GM23338 (cell line): Measurements from ENCODE around the gene SERGEF. TPM values are rescaled to one million over a fixed set of nuclear protein-coding genes. Genes with fewer than 3 reads are reported as not detected.

Experiments used
- ATAC-seq: fragments of 200-7000 bp; cut with Tn5 transposase; 3 replicates; pipeline ENCODE4 v1.9.1; 2020
- DNase-seq: peaks from one replicate; pipeline ENCODE4 v3.0.0-alpha.2; 2015; ENCODE audit warnings: low spot score
- H2AFZ ChIP-seq: fragments of 200-600 bp; sonication (generic); 2 replicates; pipeline ENCODE4 v1.8.0; 2016; ENCODE audit warnings: antibody characterized with exemption, mild to moderate bottlenecking, moderate library complexity
- H3F3A ChIP-seq: fragments of 200-600 bp; sonication (generic); replicated peaks from 2 replicates; pipeline ENCODE4 v1.8.0; 2017; ENCODE audit warnings: antibody characterized with exemption, mixed run types, low read depth
- H3K27ac ChIP-seq: fragments of 200-600 bp; sonication (generic); 2 replicates; pipeline ENCODE4 v1.6.1; 2016; ENCODE audit warnings: low read depth
- H3K27me3 ChIP-seq: fragments of 200-600 bp; sonication (generic); 2 replicates; pipeline ENCODE4 v1.8.0; 2016; ENCODE audit warnings: mild to moderate bottlenecking, mixed run types, moderate library complexity; ENCODE audit not compliant: insufficient read depth
- H3K36me3 ChIP-seq: fragments of 200-600 bp; sonication (generic); 2 replicates; pipeline ENCODE4 v1.8.0; 2016; ENCODE audit warnings: mild to moderate bottlenecking; ENCODE audit not compliant: insufficient read depth
- H3K4me1 ChIP-seq: fragments of 200-600 bp; sonication (generic); 2 replicates; pipeline ENCODE4 v1.8.0; 2016; ENCODE audit warnings: mild to moderate bottlenecking, moderate library complexity; ENCODE audit not compliant: insufficient read depth
- H3K4me2 ChIP-seq: fragments of 200-600 bp; sonication (generic); 2 replicates; pipeline ENCODE4 v1.7.1; 2017; ENCODE audit warnings: mixed run types
- H3K4me3 ChIP-seq: fragments of 200-600 bp; sonication (generic); 2 replicates; pipeline ENCODE4 v1.6.1; 2016; ENCODE audit warnings: mixed run types
- H3K79me2 ChIP-seq: fragments of 200-600 bp; sonication (generic); replicated peaks from 2 replicates; pipeline ENCODE4 v1.8.0; 2017; ENCODE audit warnings: mild to moderate bottlenecking; ENCODE audit not compliant: insufficient read depth
- H3K9me2 ChIP-seq: fragments of 200-600 bp; sonication (generic); 2 replicates; pipeline ENCODE4 v1.8.0; 2017; ENCODE audit not compliant: insufficient read depth
- H4K20me1 ChIP-seq: fragments of 200-600 bp; sonication (generic); replicated peaks from 2 replicates; pipeline ENCODE4 v1.8.0; 2017; ENCODE audit warnings: mild to moderate bottlenecking; ENCODE audit not compliant: insufficient read depth
- H3K27ac Mint-ChIP-seq: 2 replicates; pipeline ENCODE4 v1.8.0; 2020; ENCODE audit warnings: inconsistent platforms, mild to moderate bottlenecking, moderate library complexity, mixed read lengths
- H3K27me3 Mint-ChIP-seq: 3 replicates; pipeline ENCODE4 v1.8.0; 2022; ENCODE audit warnings: low read depth, mild to moderate bottlenecking, moderate library complexity, mixed read lengths, inconsistent platforms; ENCODE audit not compliant: insufficient read depth, poor library complexity
- H3K36me3 Mint-ChIP-seq: 3 replicates; pipeline ENCODE4 v1.8.0; 2021; ENCODE audit warnings: low read depth, mild to moderate bottlenecking, inconsistent platforms, moderate library complexity, mixed read lengths
- H3K4me1 Mint-ChIP-seq: 3 replicates; pipeline ENCODE4 v1.8.0; 2020; ENCODE audit warnings: mild to moderate bottlenecking, inconsistent platforms, mixed read lengths
- H3K4me3 Mint-ChIP-seq: 3 replicates; pipeline ENCODE4 v1.8.0; 2021; ENCODE audit warnings: moderate library complexity, mild to moderate bottlenecking, inconsistent platforms, mixed read lengths
- H3K9me3 Mint-ChIP-seq: 3 replicates; pipeline ENCODE4 v1.8.0; 2020; ENCODE audit warnings: moderate library complexity, mild to moderate bottlenecking, inconsistent platforms, mixed read lengths
- CREB1 ChIP-seq: fragments of 250-450 bp; sonication (Bioruptor Pico); IDR thresholded peaks from 2 replicates; pipeline ENCODE4 v1.5.0; 2020; ENCODE audit warnings: low read depth, mild to moderate bottlenecking, moderate library complexity
- CTCF ChIP-seq, 2 experiments: fragments of 200-600 bp in 1 of 2; sonication (generic) in 1 of 2; conservative IDR thresholded peaks; 2 replicates each; pipeline versions ENCODE4 v1.5.1 to v1.6.1; 2016 to 2017; ENCODE audit warnings: antibody characterized with exemption in 2 of 2, low read depth in 2 of 2, mild to moderate bottlenecking in 2 of 2, moderate library complexity in 1 of 2
- ETS1 ChIP-seq: IDR thresholded peaks from 2 replicates; pipeline ENCODE4 v1.6.1; 2016; ENCODE audit warnings: antibody characterized with exemption
- EZH2phosphoT487 ChIP-seq: fragments of 200-600 bp; sonication (generic); IDR thresholded peaks from one replicate; pipeline ENCODE4 v1.8.1; 2018; ENCODE audit warnings: antibody characterized with exemption; ENCODE audit not compliant: unreplicated experiment
- JUNB ChIP-seq: IDR thresholded peaks from one replicate; pipeline ENCODE4 v1.6.1; 2016; ENCODE audit warnings: antibody characterized with exemption; ENCODE audit not compliant: unreplicated experiment
- NANOG ChIP-seq: IDR thresholded peaks from 2 replicates; pipeline ENCODE4 v1.6.1; 2016; ENCODE audit warnings: antibody characterized with exemption, borderline replicate concordance
- POLR2AphosphoS5 ChIP-seq: IDR thresholded peaks from 2 replicates; pipeline ENCODE4 v1.6.1; 2016; ENCODE audit warnings: antibody characterized with exemption, low read depth
- STAT1 ChIP-seq: IDR thresholded peaks from one replicate; pipeline ENCODE4 v1.6.1; 2016; ENCODE audit warnings: antibody characterized with exemption; ENCODE audit not compliant: unreplicated experiment
- ZNF114 ChIP-seq: fragments of 250-450 bp; sonication (Bioruptor Pico); IDR thresholded peaks from 2 replicates; pipeline ENCODE4 v1.5.0; 2020; ENCODE audit warnings: mild to moderate bottlenecking, moderate library complexity
- ZNF331 ChIP-seq: fragments of 250-450 bp; sonication (Bioruptor Pico); IDR thresholded peaks from 2 replicates; pipeline ENCODE4 v1.5.0; 2020; ENCODE audit warnings: low read depth, mild to moderate bottlenecking, moderate library complexity
- ZNF462 ChIP-seq: fragments of 250-450 bp; sonication (Bioruptor Pico); IDR thresholded peaks from 2 replicates; pipeline ENCODE4 v1.5.0; 2020; ENCODE audit warnings: mild to moderate bottlenecking, moderate library complexity
- polyA plus RNA-seq: library from polyadenylated mRNA; unstranded; fragments of >200 nt; fragmentation: Nextera tagmentation; extraction: Ambion mirVana; gene quantifications from 2 replicates; pipeline ENCODE4 v1.2.1, GENCODE V29; 2016
- total RNA-seq: library from RNA; depleted of rRNA; stranded (reverse); fragments of >200 nt; shearing (Covaris generic); gene quantifications from 2 replicates; pipeline ENCODE4 v1.2.3, GENCODE V29; 2014

Gene SERGEF
- total and polyA plus RNA-seq, 2 experiments from 2014 or later = 24.2 to 27.9 TPM

GRCh38 chr11:17852246-17852645 is 160.6 kb downstream of the SERGEF start:
- H3K27me3 ChIP-seq = no peaks in the 10 kb centered on the region
- no peak for DNase-seq
- H3K36me3 Mint-ChIP-seq = no peaks in the 10 kb centered on the region

GRCh38 chr11:17851697-17852096 is 161.2 kb downstream of the SERGEF start:
- Mint-ChIP-seq H3K4me1 (peaks cover 2% of the 10 kb centered on the region; the same call in 2 of the 3 replicates), H3K4me3 (no peak overlapping the region), H3K36me3 (no peaks in the 10 kb centered on the region), H3K27me3 (peaks cover 5% of the 10 kb centered on the region), H3K27ac (no peak overlapping the region), H3K9me3 (no peaks in the 10 kb centered on the region)
- Histone ChIP-seq H4K20me1 (no peaks in the 10 kb centered on the region), H3K9me2 (no peaks in the 10 kb centered on the region), H3K4me3 (no peak overlapping the region), H3K27me3 (no peaks in the 10 kb centered on the region), H3K79me2 (no peaks in the 10 kb centered on the region), H3K4me2 (no peak overlapping the region), H3K27ac (no peak overlapping the region), H3K4me1 (no peaks in the 10 kb centered on the region; the same call in 1 of the 2 replicates), H2AFZ (no peak overlapping the region), H3K36me3 (no peaks in the 10 kb centered on the region), H3F3A (no peaks in the 10 kb centered on the region)
- DNase-seq (no peak), ATAC-seq (no peak)
- TF ChIP-seq EZH2phosphoT487 (no peak), ZNF462 (CRISPR knock-in tag) (no peak), NANOG (no peak), CREB1 (CRISPR knock-in tag) (no peak)

More at GRCh38 chr11:17852246-17852645, 160.6 kb downstream of the SERGEF start:
- Histone ChIP-seq H3K36me3 (no peaks in the 10 kb centered on the region), H3K9me2 (no peaks in the 10 kb centered on the region), H3K4me2 (no peak overlapping the region), H3K27ac (no peak overlapping the region), H3K4me1 (no peaks in the 10 kb centered on the region; the same call in 1 of the 2 replicates), H3K79me2 (no peaks in the 10 kb centered on the region), H2AFZ (no peak overlapping the region), H3F3A (no peaks in the 10 kb centered on the region), H4K20me1 (no peaks in the 10 kb centered on the region), H3K4me3 (no peak overlapping the region)
- Mint-ChIP-seq H3K9me3 (no peaks in the 10 kb centered on the region), H3K4me3 (no peak overlapping the region), H3K27me3 (peaks cover 5% of the 10 kb centered on the region), H3K4me1 (no peaks in the 10 kb centered on the region), H3K27ac (no peak overlapping the region)
- ATAC-seq = no peak
- TF ChIP-seq ZNF114 (CRISPR knock-in tag) (no peak), CTCF (conservative IDR thresholded peaks at IDR 0.05; ENCODE audit: low read depth in 2 of 2) (no peak), JUNB (no peak), EZH2phosphoT487 (no peak), ZNF331 (CRISPR knock-in tag) (no peak), ETS1 (no peak), CREB1 (CRISPR knock-in tag) (no peak), STAT1 (no peak), POLR2AphosphoS5 (no peak)
